ENCODE measurements around the gene NDRG4. TPM values are rescaled to one million over a fixed set of nuclear protein-coding genes. Genes with fewer than 3 reads are reported as not detected.
A peak's percentile ranks its signal among the peaks of the same experiment; 100 is the strongest.

Gene NDRG4
- total and polyA plus RNA-seq, 9 donors, result 8.5 to 24.6 (median 16.9) TPM

DNA sequence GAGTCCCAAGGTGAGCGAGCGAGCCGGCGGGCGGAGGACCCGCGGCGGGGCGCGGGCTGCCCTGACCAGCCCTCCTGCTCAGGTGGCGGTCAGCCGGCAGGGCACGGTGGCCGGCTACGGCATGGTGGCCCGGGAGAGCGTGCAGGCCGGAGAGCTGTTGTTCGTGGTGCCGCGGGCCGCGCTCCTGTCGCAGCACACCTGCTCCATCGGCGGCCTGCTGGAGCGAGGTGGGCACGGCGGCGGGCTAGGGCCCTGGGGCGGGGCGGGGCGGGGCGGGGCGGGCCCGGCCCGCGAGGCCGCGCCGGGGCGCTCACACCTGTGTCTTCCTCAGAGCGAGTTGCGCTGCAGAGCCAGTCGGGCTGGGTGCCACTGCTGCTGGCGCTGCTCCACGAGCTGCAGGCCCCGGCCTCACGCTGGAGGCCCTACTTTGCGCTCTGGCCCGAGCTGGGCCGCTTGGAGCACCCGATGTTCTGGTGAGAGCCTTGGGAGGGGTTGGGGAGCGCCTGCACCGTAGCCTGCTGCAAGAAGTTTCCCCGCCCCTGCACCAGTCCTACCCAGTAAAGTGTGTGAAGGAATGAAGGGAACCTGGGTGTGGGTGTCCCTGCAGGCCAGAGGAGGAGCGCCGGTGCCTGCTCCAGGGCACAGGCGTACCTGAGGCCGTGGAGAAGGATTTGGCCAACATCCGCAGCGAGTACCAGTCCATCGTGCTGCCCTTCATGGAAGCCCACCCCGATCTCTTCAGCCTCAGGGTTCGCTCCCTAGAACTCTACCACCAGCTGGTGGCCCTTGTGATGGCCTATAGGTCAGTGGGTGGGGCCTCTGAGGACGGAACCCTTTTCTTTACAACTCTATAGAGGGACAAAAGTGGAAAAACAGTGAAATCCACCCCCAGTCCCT lies 16.2 kb downstream of the NDRG4 start:
- Histone ChIP-seq H3K4me3 (ENCODE audit: low read length) (peak overlapping the region; percentile 88), H3K9me3 (replicated peaks; ENCODE audit: control insufficient read depth, low read depth, low read length) (no peaks in the 10 kb centered on the region), H3K27me3 (ENCODE audit: control insufficient read depth, insufficient read depth, low read length) (no peaks in the 10 kb centered on the region), H3K36me3 (ENCODE audit: control insufficient read depth, insufficient read depth, low read length) (peaks cover 29% of the 10 kb centered on the region), H3K27ac (ENCODE audit: low read length) (no peak overlapping the region), H3K4me1 (ENCODE audit: control insufficient read depth, insufficient read depth, low read length) (peaks cover 20% of the 10 kb centered on the region)
- WGBS (ENCODE audit: insufficient coverage), result 4% methylated on average over 44 of the region's 66 CpGs
- DNase-seq, result peak; percentile 44

DNA sequence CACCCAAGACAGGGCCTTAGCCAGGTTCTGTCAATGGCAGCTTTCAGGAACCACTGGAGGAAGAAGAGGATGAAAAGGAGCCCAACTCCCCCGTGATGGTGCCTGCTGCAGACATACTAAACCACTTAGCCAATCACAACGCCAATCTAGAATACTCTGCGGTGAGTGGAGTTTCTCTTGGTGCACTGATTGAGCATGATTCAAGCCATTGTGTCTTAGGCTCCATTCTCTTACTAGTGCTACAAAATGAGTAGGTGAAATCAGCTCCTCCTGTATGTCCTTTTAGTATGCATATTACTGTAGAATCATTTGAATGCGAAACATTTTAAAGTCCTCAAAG lies 16.8 kb downstream of the NDRG4 start:
- no CpG with 5 or more reads among the region's 4 CpGs for WGBS (ENCODE audit: insufficient coverage)
- H3K9me3 ChIP-seq (replicated peaks; ENCODE audit: control insufficient read depth, low read depth, low read length), result no peaks in the 10 kb centered on the region
- H3K27ac ChIP-seq (ENCODE audit: low read length), result no peak overlapping the region

DNA sequence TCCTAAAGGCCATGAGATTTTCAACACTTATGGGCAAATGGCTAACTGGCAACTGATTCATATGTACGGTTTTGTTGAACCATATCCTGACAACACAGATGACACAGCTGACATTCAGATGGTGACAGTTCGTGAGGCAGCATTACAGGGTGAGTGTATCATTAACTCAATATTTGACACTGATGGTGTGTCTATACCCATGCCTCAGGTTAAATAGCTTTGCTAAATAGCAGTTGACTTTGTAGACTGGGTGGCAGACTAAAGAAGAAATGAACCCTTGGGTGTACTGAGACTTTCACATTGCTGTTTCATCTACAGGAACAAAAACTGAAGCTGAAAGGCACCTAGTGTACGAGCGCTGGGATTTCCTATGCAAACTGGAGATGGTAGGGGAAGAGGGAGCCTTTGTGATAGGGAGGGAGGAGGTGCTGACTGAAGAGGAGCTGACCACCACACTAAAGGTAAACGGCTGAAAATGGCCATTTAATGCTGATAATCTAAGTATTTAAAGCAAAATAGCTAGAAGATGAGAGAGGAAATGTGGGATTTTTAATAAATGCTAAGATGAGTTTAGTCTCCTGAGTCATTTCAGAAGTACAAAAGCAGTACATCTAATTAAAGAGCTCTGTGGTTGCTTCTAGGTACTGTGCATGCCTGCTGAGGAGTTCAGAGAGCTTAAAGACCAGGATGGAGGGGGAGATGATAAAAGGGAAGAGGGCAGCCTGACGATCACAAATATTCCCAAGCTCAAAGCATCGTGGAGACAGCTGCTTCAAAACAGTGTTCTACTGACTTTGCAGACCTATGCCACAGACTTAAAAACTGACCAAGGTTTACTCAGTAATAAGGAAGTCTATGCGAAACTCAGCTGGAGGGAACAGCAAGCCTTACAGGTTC lies 18.4 kb downstream of the NDRG4 start:
- WGBS (ENCODE audit: insufficient coverage), result 92% methylated on average over 4 of the region's 8 CpGs
- Histone ChIP-seq H3K27me3 (ENCODE audit: control insufficient read depth, insufficient read depth, low read length) (no peaks in the 10 kb centered on the region), H3K27ac (ENCODE audit: low read length) (no peak overlapping the region), H3K4me1 (ENCODE audit: control insufficient read depth, insufficient read depth, low read length) (peaks cover 14% of the 10 kb centered on the region), H3K36me3 (ENCODE audit: control insufficient read depth, insufficient read depth, low read length) (peaks cover 44% of the 10 kb centered on the region), H3K9me3 (replicated peaks; ENCODE audit: control insufficient read depth, low read depth, low read length) (no peaks in the 10 kb centered on the region), H3K4me3 (ENCODE audit: low read length) (no peak overlapping the region)
- no peak for DNase-seq

More for the DNA sequence above, 16.8 kb downstream of the NDRG4 start:
- Histone ChIP-seq H3K36me3 (ENCODE audit: control insufficient read depth, insufficient read depth, low read length) (peaks cover 34% of the 10 kb centered on the region), H3K27me3 (ENCODE audit: control insufficient read depth, insufficient read depth, low read length) (no peaks in the 10 kb centered on the region), H3K4me1 (ENCODE audit: control insufficient read depth, insufficient read depth, low read length) (peaks cover 14% of the 10 kb centered on the region), H3K4me3 (ENCODE audit: low read length) (no peak overlapping the region)
- no peak for DNase-seq

DNA sequence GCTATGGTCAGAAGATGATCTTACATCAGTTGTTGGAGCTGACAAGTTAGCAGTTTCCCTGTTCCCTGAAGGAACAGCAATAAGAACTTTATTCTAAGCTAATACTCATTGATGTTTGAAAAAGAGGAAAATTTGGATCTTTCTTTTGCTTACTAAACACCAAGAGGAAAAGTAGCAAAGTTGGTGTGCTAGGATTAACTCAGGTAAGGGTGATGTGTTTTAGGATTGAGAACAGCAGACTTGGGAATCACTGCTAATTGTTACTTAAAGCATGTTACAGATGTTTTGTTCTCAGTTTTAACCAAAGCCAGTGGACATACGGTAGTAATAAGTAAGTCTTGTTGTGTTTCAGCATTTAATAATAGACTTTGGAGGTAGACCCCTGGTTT lies 19.0 kb downstream of the NDRG4 start:
- no peaks in the 10 kb centered on the region for H3K27me3 ChIP-seq (ENCODE audit: control insufficient read depth, insufficient read depth, low read length)
- H3K27ac ChIP-seq (ENCODE audit: low read length), result no peak overlapping the region
- DNase-seq, result no peak
- peaks cover 48% of the 10 kb centered on the region for H3K36me3 ChIP-seq (ENCODE audit: control insufficient read depth, insufficient read depth, low read length)
- WGBS (ENCODE audit: insufficient coverage), result no CpG with 5 or more reads among the region's 1 CpG
- no peak overlapping the region for H3K4me3 ChIP-seq (ENCODE audit: low read length)
- H3K9me3 ChIP-seq (replicated peaks; ENCODE audit: control insufficient read depth, low read depth, low read length), result no peaks in the 10 kb centered on the region
- H3K4me1 ChIP-seq (ENCODE audit: control insufficient read depth, insufficient read depth, low read length), result peaks cover 14% of the 10 kb centered on the region

DNA sequence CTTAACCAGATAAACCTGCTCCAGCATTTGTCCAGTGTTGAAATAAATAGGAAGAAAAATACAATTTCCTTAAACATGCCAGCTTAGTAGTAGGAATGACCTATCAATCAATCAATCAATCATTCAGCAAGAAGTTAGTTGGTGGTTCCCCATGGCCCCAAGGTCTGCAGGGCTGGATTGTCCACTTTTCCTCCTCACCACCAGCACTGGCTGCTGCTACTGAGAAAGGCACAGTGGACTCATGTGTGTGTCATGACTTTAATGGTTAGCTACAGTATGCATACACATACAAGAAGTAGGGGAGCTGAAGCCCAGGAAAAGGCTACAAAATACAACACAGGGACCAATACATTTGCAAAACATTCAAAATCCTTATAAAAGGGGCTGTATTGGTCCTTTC lies 19.8 kb downstream of the NDRG4 start:
- H3K4me3 ChIP-seq (ENCODE audit: low read length), result no peak overlapping the region
- DNase-seq, result no peak
- peaks cover 55% of the 10 kb centered on the region for H3K36me3 ChIP-seq (ENCODE audit: control insufficient read depth, insufficient read depth, low read length)
- no peaks in the 10 kb centered on the region for H3K9me3 ChIP-seq (replicated peaks; ENCODE audit: control insufficient read depth, low read depth, low read length)
- no peaks in the 10 kb centered on the region for H3K27me3 ChIP-seq (ENCODE audit: control insufficient read depth, insufficient read depth, low read length)
- H3K4me1 ChIP-seq (ENCODE audit: control insufficient read depth, insufficient read depth, low read length), result peaks cover 9% of the 10 kb centered on the region
- H3K27ac ChIP-seq (ENCODE audit: low read length), result no peak overlapping the region

DNA sequence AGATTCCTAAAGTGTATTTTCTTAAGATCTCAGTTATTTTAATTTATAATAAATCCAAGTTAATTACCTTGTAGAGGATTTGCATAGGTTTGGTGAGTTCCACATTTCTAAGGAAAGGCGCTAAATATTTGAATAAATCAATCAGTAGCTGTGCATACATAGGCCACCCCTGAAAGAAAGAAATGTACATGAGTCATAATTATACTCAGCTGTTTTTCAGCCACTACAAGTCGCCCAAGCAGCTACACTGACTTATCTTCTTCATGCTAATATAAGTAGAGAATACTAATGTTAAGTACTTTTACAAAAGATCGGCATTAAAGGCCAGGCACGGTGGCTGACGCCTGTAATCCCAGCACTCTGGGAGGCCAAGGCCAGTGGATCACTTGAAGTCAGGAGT lies 30.2 kb downstream of the NDRG4 start:
- peaks cover 58% of the 10 kb centered on the region for H3K36me3 ChIP-seq (ENCODE audit: control insufficient read depth, insufficient read depth, low read length)
- no peak for DNase-seq
- H3K9me3 ChIP-seq (replicated peaks; ENCODE audit: control insufficient read depth, low read depth, low read length), result no peaks in the 10 kb centered on the region
- no peak overlapping the region for H3K4me3 ChIP-seq (ENCODE audit: low read length)
- no peaks in the 10 kb centered on the region for H3K4me1 ChIP-seq (ENCODE audit: control insufficient read depth, insufficient read depth, low read length)
- no peak overlapping the region for H3K27ac ChIP-seq (ENCODE audit: low read length)
- H3K27me3 ChIP-seq (ENCODE audit: control insufficient read depth, insufficient read depth, low read length), result no peaks in the 10 kb centered on the region
- WGBS (ENCODE audit: insufficient coverage), result 90% methylated on average over 2 of the region's 5 CpGs

DNA sequence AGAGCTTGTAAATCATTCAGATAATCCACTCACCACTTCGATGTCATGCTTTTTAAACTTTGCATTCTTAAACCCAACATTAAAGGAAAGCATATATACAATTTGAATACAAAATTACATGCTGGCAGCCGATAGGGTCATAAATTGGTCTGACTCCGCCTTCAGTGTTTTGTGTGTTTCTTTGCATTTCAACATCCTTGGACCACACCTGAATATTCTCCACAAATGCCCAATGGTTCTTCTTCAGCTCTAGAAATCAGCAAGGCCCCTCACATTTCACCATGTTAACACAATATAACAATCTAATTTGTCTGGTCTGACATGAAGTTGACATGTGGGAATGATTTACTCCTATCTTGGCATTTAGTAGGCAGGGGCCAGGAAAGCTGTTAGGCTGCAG lies 32.5 kb downstream of the NDRG4 start:
- Histone ChIP-seq H3K9me3 (replicated peaks; ENCODE audit: control insufficient read depth, low read depth, low read length) (no peaks in the 10 kb centered on the region), H3K27ac (ENCODE audit: low read length) (no peak overlapping the region), H3K4me1 (ENCODE audit: control insufficient read depth, insufficient read depth, low read length) (no peaks in the 10 kb centered on the region), H3K27me3 (ENCODE audit: control insufficient read depth, insufficient read depth, low read length) (no peaks in the 10 kb centered on the region), H3K4me3 (ENCODE audit: low read length) (no peak overlapping the region), H3K36me3 (ENCODE audit: control insufficient read depth, insufficient read depth, low read length) (peaks cover 64% of the 10 kb centered on the region)
- 90% methylated on average over 3 of the region's 3 CpGs for WGBS (ENCODE audit: insufficient coverage)
- no peak for DNase-seq

DNA sequence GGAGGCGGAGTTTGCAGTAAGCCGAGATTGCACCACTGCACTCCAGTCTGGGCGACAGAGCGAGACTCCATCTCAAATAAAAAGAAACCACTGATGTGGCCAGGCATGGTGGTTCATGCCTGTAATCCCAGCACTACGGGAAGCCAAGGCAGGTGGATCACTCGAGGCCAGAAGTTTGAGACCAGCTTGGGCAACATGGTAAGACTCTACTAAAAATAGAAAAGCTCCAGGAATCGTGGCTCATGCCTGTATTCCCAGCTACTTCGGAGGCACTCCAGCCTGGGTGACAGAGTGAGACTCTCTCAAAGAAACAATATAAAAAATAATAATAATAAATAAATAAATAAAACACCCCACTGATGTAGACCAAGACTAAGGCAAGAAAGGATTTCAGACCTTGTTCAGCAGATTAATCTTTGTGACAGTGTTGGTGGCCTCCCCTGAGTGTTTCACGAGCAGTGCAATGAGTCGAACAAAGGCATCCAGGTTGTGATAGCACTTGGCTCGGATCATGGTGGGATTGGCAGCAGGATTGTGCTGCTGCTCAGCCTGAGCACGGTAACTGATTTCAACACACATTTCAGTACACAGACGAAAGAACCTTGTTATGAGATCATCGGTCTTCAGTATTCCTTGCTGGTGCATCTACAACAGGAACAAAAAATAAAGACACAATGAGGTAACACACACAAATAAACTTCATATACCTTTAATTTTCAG lies 34.0 kb downstream of the NDRG4 start:
- Histone ChIP-seq H3K9me3 (replicated peaks; ENCODE audit: control insufficient read depth, low read depth, low read length) (no peaks in the 10 kb centered on the region), H3K27ac (ENCODE audit: low read length) (no peak overlapping the region), H3K4me1 (ENCODE audit: control insufficient read depth, insufficient read depth, low read length) (no peaks in the 10 kb centered on the region), H3K4me3 (ENCODE audit: low read length) (no peak overlapping the region), H3K36me3 (ENCODE audit: control insufficient read depth, insufficient read depth, low read length) (peaks cover 68% of the 10 kb centered on the region), H3K27me3 (ENCODE audit: control insufficient read depth, insufficient read depth, low read length) (no peaks in the 10 kb centered on the region)
- DNase-seq, result no peak
- 96% methylated on average over 12 of the region's 14 CpGs for WGBS (ENCODE audit: insufficient coverage)

DNA sequence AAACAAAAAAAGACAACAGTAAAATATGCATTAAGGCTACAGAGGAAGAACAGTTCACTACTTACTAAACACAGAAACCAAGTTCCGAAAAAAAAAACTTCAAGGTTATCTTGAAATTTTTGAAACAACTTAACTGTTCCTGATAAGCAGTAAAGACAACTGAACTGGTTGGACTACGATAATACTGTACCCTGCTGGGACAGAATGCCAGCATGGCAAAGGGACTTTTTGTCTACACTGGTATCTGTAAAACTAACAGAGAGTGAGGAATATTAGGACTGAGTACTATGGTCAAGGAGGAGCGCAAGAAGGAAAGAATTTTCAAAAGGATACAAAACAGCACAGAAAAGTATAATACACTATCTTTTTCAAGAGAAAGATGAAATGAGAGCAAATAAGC lies 35.2 kb downstream of the NDRG4 start:
- Histone ChIP-seq H3K27ac (ENCODE audit: low read length) (no peak overlapping the region), H3K4me3 (ENCODE audit: low read length) (no peak overlapping the region), H3K9me3 (replicated peaks; ENCODE audit: control insufficient read depth, low read depth, low read length) (no peaks in the 10 kb centered on the region), H3K4me1 (ENCODE audit: control insufficient read depth, insufficient read depth, low read length) (no peaks in the 10 kb centered on the region), H3K27me3 (ENCODE audit: control insufficient read depth, insufficient read depth, low read length) (no peaks in the 10 kb centered on the region), H3K36me3 (ENCODE audit: control insufficient read depth, insufficient read depth, low read length) (peaks cover 80% of the 10 kb centered on the region)
- WGBS (ENCODE audit: insufficient coverage), result 100% methylated on average over 1 of the region's 3 CpGs
- no peak for DNase-seq

DNA sequence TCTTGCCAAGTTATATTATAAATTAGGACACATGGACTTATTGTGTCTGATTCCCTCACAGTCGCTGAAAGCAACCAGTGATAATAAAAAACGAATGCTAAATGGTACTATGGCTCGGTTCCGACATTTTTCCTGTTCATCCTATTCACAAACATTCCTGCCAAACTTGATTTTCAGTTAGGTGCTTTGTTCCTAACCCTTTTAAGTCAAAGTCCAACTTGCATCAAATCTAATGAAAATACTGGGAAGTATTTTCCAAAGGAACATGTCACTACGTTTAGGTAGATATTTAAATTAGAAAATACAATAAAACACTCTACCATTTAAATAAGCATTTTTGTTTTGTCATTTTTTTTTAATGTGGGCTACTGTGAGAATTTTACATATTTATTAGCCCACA lies 36.3 kb downstream of the NDRG4 start:
- Histone ChIP-seq H3K4me1 (ENCODE audit: control insufficient read depth, insufficient read depth, low read length) (no peaks in the 10 kb centered on the region), H3K36me3 (ENCODE audit: control insufficient read depth, insufficient read depth, low read length) (peaks cover 76% of the 10 kb centered on the region), H3K4me3 (ENCODE audit: low read length) (no peak overlapping the region), H3K9me3 (replicated peaks; ENCODE audit: control insufficient read depth, low read depth, low read length) (no peaks in the 10 kb centered on the region), H3K27ac (ENCODE audit: low read length) (no peak overlapping the region), H3K27me3 (ENCODE audit: control insufficient read depth, insufficient read depth, low read length) (no peaks in the 10 kb centered on the region)
- WGBS (ENCODE audit: insufficient coverage), result no CpG with 5 or more reads among the region's 5 CpGs
- DNase-seq, result no peak

All from muscle of leg (tissue), 11 donors.